ENCODE measurements around the gene REC8.
A peak's percentile ranks its signal among the peaks of the same experiment; 100 is the strongest.
"Not testable (repeated sequence)": the region's sequence is repeated elsewhere in the genome, so short reads cannot be mapped to it uniquely, and the experiment has no call there.

The REC8 gene

GRCh38 chr14:24206260-24207103 is 34.6 kb downstream of the REC8 start:
- no peak for DNase-seq

DNA sequence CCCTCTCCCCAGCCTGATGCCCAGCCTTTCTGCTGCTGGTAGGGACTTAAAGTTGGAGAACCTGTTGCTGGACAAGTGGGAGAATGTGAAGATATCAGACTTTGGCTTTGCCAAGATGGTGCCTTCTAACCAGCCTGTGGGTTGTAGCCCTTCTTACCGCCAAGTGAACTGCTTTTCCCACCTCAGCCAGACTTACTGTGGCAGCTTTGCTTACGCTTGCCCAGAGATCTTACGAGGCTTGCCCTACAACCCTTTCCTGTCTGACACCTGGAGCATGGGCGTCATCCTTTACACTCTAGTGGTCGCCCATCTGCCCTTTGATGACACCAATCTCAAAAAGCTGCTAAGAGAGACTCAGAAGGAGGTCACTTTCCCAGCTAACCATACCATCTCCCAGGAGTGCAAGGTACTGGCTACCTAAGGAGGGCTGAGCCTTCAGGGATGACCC is 35.2 kb downstream of the REC8 start:
- DNase-seq: peak; percentile 36

DNA sequence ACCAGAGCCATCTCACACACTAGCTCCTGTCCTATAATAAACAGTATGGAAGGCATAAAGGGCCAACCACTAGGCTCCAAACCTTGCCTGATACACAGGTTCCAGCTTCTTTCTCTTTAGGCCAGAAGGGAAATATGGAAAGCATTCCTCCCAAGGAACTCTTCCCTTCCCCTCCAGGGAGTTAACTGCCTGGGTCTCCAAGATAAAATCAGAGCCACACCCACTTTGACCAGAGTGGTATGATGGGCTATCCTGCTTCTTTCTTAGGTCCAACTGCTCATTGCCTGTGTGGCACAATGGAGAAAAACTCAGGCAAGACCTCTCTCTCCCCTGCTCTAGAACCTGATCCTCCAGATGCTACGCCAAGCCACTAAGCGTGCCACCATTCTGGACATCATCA is 35.7 kb downstream of the REC8 start:
- no peak for DNase-seq

- DNase-seq: no peak
These were observed 39.4 kb downstream of the REC8 start for GRCh38 chr14:24211311-24211710.

- peak; percentile 97 for DNase-seq
These were observed 41.3 kb downstream of the REC8 start, which contains the start of gene CHMP4A for GRCh38 chr14:24212924-24213865. TSS of gene CHMP4A (minus strand) at chr14:24213488. CDS start at chr14:24213439, 49 bp downstream.

DNA sequence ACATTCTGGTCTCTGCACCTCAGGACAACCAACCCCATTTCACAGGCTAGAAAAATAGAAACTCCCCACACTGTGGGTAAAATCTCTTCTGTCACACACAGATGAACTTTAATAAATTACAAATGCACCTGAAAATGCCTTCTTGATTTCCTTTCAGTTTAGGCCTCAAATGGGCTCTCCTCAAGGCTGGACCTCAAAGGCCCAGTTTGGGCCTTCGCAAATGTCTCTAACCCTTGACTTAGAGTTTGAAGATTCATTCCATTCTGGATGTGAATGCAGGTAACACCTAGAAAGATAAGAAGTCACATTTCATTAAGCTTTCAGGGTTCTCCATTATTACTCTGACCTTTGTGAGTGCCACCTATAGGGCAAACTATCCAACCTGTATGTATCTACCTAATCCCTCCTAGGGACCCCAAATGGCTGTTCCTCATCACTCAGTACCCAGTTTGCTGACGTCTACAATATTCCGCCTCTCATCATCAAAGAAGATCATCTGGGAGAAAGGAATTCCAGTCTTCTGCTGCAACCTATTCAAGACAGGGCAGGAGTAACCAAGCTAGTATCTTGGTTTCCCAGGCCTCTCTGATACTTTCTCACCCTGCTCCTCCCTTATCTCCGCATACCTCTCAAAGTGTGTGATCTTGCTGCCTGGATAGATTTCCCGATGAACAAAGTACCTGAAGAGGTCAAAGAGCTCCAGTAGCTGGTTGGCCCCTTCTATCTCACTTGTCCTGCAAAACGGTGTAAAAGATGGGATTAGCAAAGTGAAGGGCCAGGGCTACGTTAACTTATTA is 42.2 kb downstream of the REC8 start:
- DNase-seq: no peak

- peak; percentile 90 for DNase-seq
These were observed 43.8 kb downstream of the REC8 start, which contains the start of gene MDP1 for GRCh38 chr14:24215495-24216344. TSS of gene MDP1 (minus strand) at chr14:24216066. CDS start at chr14:24215955, 111 bp downstream.

DNA sequence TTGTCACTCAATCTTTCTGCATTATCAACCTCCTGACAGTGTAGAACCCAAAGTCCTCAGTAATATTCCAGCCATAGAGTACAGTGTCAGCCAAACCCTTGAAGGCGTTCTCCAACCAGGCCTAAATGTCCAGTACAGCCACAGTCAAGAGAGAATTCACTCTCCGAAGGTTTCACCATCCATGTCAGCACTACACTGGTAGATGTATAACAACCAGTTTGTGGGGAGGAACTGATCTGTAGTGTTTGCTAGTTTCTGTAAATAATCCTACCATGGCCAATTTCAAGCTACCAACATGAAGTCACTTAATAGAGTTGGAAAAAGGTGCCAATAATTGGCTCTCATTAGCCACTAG is 44.4 kb downstream of the REC8 start:
- no peak for DNase-seq

GRCh38 chr14:24216876-24217275 is 45.0 kb downstream of the REC8 start:
- not testable (repeated sequence) for DNase-seq

GRCh38 chr14:24219080-24219479 is 47.2 kb downstream of the REC8 start:
- DNase-seq: no peak

DNA sequence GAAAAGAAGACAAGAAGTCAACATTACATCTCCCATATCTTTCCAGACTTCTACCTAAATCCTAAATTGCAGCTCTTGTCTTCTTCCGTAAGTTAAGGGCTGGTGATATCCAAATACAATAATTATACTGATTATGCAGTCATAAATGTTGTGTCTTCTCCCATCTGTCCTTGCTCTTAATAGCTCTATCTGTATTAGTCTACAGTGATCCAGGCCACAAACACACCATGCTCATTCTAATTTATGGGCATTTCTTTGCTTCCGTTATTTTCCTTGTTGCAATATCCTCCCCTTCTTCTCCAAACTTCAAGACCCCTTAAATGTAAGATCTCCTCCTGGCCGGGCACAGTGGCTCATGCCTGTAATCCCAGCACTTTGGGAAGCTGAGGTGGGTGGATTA is 47.6 kb downstream of the REC8 start:
- no peak for DNase-seq

- DNase-seq: not testable (repeated sequence)
These were observed 51.1 kb downstream of the REC8 start for GRCh38 chr14:24222987-24223386.

- DNase-seq: no peak
These were observed 52.8 kb downstream of the REC8 start for GRCh38 chr14:24224618-24225071.

DNA sequence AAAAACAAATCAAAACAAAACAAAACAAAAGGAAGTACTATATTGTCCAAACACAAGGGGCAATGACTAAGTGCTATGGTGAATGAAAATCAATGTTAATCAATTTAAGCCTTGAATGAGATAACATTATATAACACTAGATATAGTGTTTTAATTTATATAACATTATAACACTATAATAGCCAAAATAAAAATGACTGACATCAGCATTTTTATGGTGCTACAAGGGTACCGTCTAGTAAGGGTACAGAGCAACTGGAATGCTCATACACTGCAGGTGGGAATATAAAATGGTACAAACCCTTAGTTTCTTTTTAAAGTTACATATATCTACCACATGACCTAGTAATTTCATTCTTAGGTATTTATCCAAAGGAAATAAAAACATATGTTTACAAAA is 54.6 kb downstream of the REC8 start:
- no peak for DNase-seq

DNA sequence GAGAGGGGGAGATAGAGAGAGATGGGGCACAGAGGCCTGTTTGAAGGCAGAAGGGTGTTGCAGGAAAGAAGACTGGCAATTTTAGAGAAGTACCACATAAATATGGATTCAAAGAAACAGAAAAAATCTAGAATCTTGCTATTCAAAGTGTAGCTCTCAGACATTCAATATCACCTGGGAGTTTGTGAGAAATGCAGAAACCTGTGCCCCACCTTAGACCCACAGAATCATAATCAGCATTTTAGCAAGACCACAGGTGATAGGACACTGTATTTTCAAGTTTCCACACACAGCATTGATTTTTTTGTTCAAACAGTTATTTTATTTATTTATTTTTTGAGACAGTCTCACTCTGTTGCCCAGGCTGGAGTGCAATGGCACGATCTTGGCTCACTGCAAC is 57.0 kb downstream of the REC8 start:
- DNase-seq: no peak
